ENCODE data around the gene SORL1.

DNA sequence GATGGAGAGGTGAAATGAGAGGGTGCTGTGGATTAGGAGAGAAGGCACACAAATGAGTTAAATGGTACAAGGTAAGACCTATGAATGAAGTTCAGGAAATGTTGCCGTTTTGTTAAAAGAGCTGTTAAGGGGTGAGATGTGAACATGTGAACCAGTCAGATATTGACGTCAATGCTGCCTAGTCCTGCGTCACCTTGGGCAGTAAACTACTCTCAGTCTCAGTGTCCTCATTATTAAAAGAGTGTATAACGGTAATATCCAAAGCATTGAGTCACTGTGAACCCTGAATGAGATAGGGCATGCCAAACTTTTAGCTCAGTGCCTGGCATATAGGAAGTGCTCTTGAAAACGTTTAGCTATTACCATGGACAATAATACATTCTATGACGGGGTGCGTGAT is 33.1 kb downstream of the SORL1 start:
- TF ChIP-seq RAD21 (IDR thresholded peaks at IDR 0.05; ENCODE audit: low read depth) (no peak), REST (IDR thresholded peaks at IDR 0.05; ENCODE audit: low read depth) (no peak), YY1 (IDR thresholded peaks at IDR 0.05; ENCODE audit: low read depth) (no peak)
- TF ChIP-seq, protein P1, sequence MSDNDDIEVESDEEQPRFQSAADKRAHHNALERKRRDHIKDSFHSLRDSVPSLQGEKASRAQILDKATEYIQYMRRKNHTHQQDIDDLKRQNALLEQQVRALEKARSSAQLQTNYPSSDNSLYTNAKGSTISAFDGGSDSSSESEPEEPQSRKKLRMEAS (IDR thresholded peaks at IDR 0.05): no peak
